ENCODE results near the gene EIF2S3. TPM values are rescaled to one million over a fixed set of nuclear protein-coding genes. Genes with fewer than 3 reads are reported as not detected.

Gene EIF2S3
- total and polyA plus RNA-seq, 2 of the 13 experiments (the other 11 are each of a cell fraction or from before 2014, with no cell fraction given), result 61.0 to 183 TPM

- no peak for TF ChIP-seq TRAFD1 (CRISPR knock-in tag; IDR thresholded peaks at IDR 0.05; ENCODE audit: borderline replicate concordance)
- TF ChIP-seq ARNT (IDR thresholded peaks at IDR 0.05), result no peak
- TF ChIP-seq, protein P1, sequence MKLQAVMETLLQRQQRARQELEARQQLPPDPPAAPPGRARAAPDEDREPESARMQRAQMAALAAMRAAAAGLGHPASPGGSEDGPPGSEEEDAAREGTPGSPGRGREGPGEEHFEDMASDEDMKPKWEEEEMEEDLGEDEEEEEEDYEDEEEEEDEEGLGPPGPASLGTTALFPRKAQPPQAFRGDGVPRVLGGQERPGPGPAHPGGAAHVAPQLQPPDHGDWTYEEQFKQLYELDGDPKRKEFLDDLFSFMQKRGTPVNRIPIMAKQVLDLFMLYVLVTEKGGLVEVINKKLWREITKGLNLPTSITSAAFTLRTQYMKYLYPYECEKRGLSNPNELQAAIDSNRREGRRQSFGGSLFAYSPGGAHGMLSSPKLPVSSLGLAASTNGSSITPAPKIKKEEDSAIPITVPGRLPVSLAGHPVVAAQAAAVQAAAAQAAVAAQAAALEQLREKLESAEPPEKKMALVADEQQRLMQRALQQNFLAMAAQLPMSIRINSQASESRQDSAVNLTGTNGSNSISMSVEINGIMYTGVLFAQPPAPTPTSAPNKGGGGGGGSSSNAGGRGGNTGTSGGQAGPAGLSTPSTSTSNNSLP (IDR thresholded peaks at IDR 0.05; ENCODE audit: low read depth, low read length), result no peak
- TF ChIP-seq, protein P2, sequence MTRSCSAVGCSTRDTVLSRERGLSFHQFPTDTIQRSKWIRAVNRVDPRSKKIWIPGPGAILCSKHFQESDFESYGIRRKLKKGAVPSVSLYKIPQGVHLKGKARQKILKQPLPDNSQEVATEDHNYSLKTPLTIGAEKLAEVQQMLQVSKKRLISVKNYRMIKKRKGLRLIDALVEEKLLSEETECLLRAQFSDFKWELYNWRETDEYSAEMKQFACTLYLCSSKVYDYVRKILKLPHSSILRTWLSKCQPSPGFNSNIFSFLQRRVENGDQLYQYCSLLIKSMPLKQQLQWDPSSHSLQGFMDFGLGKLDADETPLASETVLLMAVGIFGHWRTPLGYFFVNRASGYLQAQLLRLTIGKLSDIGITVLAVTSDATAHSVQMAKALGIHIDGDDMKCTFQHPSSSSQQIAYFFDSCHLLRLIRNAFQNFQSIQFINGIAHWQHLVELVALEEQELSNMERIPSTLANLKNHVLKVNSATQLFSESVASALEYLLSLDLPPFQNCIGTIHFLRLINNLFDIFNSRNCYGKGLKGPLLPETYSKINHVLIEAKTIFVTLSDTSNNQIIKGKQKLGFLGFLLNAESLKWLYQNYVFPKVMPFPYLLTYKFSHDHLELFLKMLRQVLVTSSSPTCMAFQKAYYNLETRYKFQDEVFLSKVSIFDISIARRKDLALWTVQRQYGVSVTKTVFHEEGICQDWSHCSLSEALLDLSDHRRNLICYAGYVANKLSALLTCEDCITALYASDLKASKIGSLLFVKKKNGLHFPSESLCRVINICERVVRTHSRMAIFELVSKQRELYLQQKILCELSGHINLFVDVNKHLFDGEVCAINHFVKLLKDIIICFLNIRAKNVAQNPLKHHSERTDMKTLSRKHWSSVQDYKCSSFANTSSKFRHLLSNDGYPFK (CRISPR knock-in tag; IDR thresholded peaks at IDR 0.05; ENCODE audit: borderline replicate concordance), result peak; percentile 93
- TF ChIP-seq PRMT3 (CRISPR knock-in tag; IDR thresholded peaks at IDR 0.05; ENCODE audit: borderline replicate concordance, low read depth), result no peak
- no peak for TF ChIP-seq TCF7L2 (IDR thresholded peaks at IDR 0.05; ENCODE audit: low read depth, low read length)
- no peak for TF ChIP-seq ZBTB4 (CRISPR knock-in tag; IDR thresholded peaks at IDR 0.05; ENCODE audit: borderline replicate concordance)
- no peak for TF ChIP-seq PHF20 (CRISPR knock-in tag; IDR thresholded peaks at IDR 0.05)
- TF ChIP-seq HNRNPL (IDR thresholded peaks at IDR 0.05; ENCODE audit: low read depth, low read length), result 0 out of 2 replicates have a peak, but pooled peaks have one; percentile 25
- no peak for TF ChIP-seq ELF1 (CRISPR knock-in tag; IDR thresholded peaks at IDR 0.05)
- TF ChIP-seq KDM5A (IDR thresholded peaks at IDR 0.05; ENCODE audit: borderline replicate concordance, low read length), result peak; percentile 66
- no peak for TF ChIP-seq ZNF570 (CRISPR knock-in tag; IDR thresholded peaks at IDR 0.05; ENCODE audit: borderline replicate concordance)
- TF ChIP-seq XRCC5 (optimal IDR thresholded peaks at IDR 0.05; ENCODE audit: low read length), result no peak
- TF ChIP-seq MIER3 (CRISPR knock-in tag; IDR thresholded peaks at IDR 0.05; ENCODE audit: borderline replicate concordance), result no peak
- no peak for TF ChIP-seq RNF2 (conservative IDR thresholded peaks at IDR 0.05; ENCODE audit: low read depth)
- peak; percentile 70; the same call in 1 of the 2 replicates for TF ChIP-seq SAP130 (CRISPR knock-in tag; IDR thresholded peaks at IDR 0.05; ENCODE audit: low read depth)
- no peak for TF ChIP-seq ZKSCAN8 (CRISPR knock-in tag; IDR thresholded peaks at IDR 0.05; ENCODE audit: borderline replicate concordance)
- no peak for TF ChIP-seq MAFK (conservative IDR thresholded peaks at IDR 0.05 in 1 of 2, IDR thresholded peaks at IDR 0.05 in 1 of 2; ENCODE audit: low read length in 2 of 2)
- TF ChIP-seq ZNF414 (CRISPR knock-in tag; IDR thresholded peaks at IDR 0.05), result no peak
- no peak for TF ChIP-seq ZNF772 (CRISPR knock-in tag; IDR thresholded peaks at IDR 0.05)
- TF ChIP-seq FOSL2 (CRISPR knock-in tag; IDR thresholded peaks at IDR 0.05), result peak; percentile 1; the same call in 1 of the 2 replicates
- TF ChIP-seq KLF11 (CRISPR knock-in tag; IDR thresholded peaks at IDR 0.05), result no peak
Measured at GRCh38 chrX:24055043-24055356, 244 bp downstream of the EIF2S3 start (continued).
